H7 (cell line): ENCODE results near the gene S100A13. TPM values are rescaled to one million over a fixed set of nuclear protein-coding genes. Genes with fewer than 3 reads are reported as not detected.
"Not testable (repeated sequence)": the region's sequence is repeated elsewhere in the genome, so short reads cannot be mapped to it uniquely, and the experiment has no call there.

ENCODE experiments used
- DNase-seq: peaks from one replicate; pipeline ENCODE4 v3.0.0; 2012
- H3K27me3 ChIP-seq: 2 replicates; pipeline ENCODE4 v1.6.0; 2011; ENCODE audit warnings: mild to moderate bottlenecking, low read length; ENCODE audit not compliant: control insufficient read depth, insufficient read depth
- H3K36me3 ChIP-seq: replicated peaks from 2 replicates; pipeline ENCODE4 v1.5.1; 2011; ENCODE audit warnings: low read length; ENCODE audit not compliant: control insufficient read depth, insufficient read depth
- H3K4me3 ChIP-seq: 2 replicates; pipeline ENCODE4 v1.5.1; 2011; ENCODE audit warnings: low read depth, mild to moderate bottlenecking, control low read depth, low read length, moderate library complexity; ENCODE audit not compliant: insufficient read depth
- total RNA-seq: library from RNA; depleted of rRNA; stranded (reverse); fragments of >200 nt; shearing (Covaris generic); gene quantifications from 2 replicates; pipeline ENCODE4 v1.2.3, GENCODE V29; 2014

The S100A13 gene
- total RNA-seq, 1 experiment from 2014 or later = 93.2 TPM

GRCh38 chr1:153610811-153611301 lies 16.4 kb downstream of the S100A13 start:
- Histone ChIP-seq H3K36me3 (no peaks in the 10 kb centered on the region), H3K4me3 (peak overlapping the region; percentile 8; the same call in 1 of the 2 replicates)

GRCh38 chr1:153610334-153610733 lies 17.0 kb downstream of the S100A13 start:
- H3K27me3 ChIP-seq = no peaks in the 10 kb centered on the region; the same call in 1 of the 2 replicates
- H3K36me3 ChIP-seq = no peaks in the 10 kb centered on the region
- no peak for DNase-seq
- no peak overlapping the region; the same call in 1 of the 2 replicates for H3K4me3 ChIP-seq

More at GRCh38 chr1:153610811-153611301, 16.4 kb downstream of the S100A13 start:
- H3K27me3 ChIP-seq = no peaks in the 10 kb centered on the region; the same call in 1 of the 2 replicates
- peak; percentile 37 for DNase-seq

GRCh38 chr1:153609585-153609907 lies 17.8 kb downstream of the S100A13 start:
- H3K36me3 ChIP-seq = no peaks in the 10 kb centered on the region
- no peaks in the 10 kb centered on the region; the same call in 1 of the 2 replicates for H3K27me3 ChIP-seq
- H3K4me3 ChIP-seq = no peak overlapping the region; the same call in 1 of the 2 replicates
- no peak for DNase-seq

GRCh38 chr1:153608742-153609584 lies 18.3 kb downstream of the S100A13 start:
- Histone ChIP-seq H3K27me3 (no peaks in the 10 kb centered on the region; the same call in 1 of the 2 replicates), H3K36me3 (no peaks in the 10 kb centered on the region), H3K4me3 (peak overlapping the region; percentile 13; the same call in 1 of the 2 replicates)
- DNase-seq = peak; percentile 95

GRCh38 chr1:153608089-153608682 lies 19.1 kb downstream of the S100A13 start:
- DNase-seq = peak; percentile 34
- H3K4me3 ChIP-seq = no peak overlapping the region
- no peaks in the 10 kb centered on the region; the same call in 1 of the 2 replicates for H3K27me3 ChIP-seq
- no peaks in the 10 kb centered on the region for H3K36me3 ChIP-seq

GRCh38 chr1:153607381-153607780 lies 19.9 kb downstream of the S100A13 start:
- no peak for DNase-seq
- H3K27me3 ChIP-seq = no peaks in the 10 kb centered on the region; the same call in 1 of the 2 replicates
- no peak overlapping the region for H3K4me3 ChIP-seq
- no peaks in the 10 kb centered on the region for H3K36me3 ChIP-seq

GRCh38 chr1:153606194-153606593 lies 21.1 kb downstream of the S100A13 start:
- no peak for DNase-seq
- H3K4me3 ChIP-seq = no peak overlapping the region
- H3K27me3 ChIP-seq = no peaks in the 10 kb centered on the region
- no peaks in the 10 kb centered on the region for H3K36me3 ChIP-seq

GRCh38 chr1:153602749-153603148 lies 24.6 kb downstream of the S100A13 start:
- no peak for DNase-seq
- Histone ChIP-seq H3K27me3 (no peaks in the 10 kb centered on the region), H3K36me3 (no peaks in the 10 kb centered on the region), H3K4me3 (no peak overlapping the region)

- Histone ChIP-seq H3K36me3 (no peaks in the 10 kb centered on the region), H3K27me3 (no peaks in the 10 kb centered on the region), H3K4me3 (no peak overlapping the region)
- DNase-seq = no peak
Measured at GRCh38 chr1:153599847-153600246, 27.5 kb downstream of the S100A13 start.

GRCh38 chr1:153598309-153599172 lies 28.8 kb downstream of the S100A13 start:
- H3K27me3 ChIP-seq = no peaks in the 10 kb centered on the region
- no peaks in the 10 kb centered on the region for H3K36me3 ChIP-seq
- DNase-seq = peak; percentile 85
- H3K4me3 ChIP-seq = no peak overlapping the region

GRCh38 chr1:153597206-153597605 lies 30.1 kb downstream of the S100A13 start:
- no peaks in the 10 kb centered on the region for H3K27me3 ChIP-seq
- no peak for DNase-seq

GRCh38 chr1:153592748-153593147 lies 34.6 kb downstream of the S100A13 start:
- Histone ChIP-seq H3K4me3 (no peak overlapping the region), H3K27me3 (no peaks in the 10 kb centered on the region), H3K36me3 (no peaks in the 10 kb centered on the region)
- DNase-seq = no peak

More at GRCh38 chr1:153597206-153597605, 30.1 kb downstream of the S100A13 start:
- H3K4me3 ChIP-seq = no peak overlapping the region
- no peaks in the 10 kb centered on the region for H3K36me3 ChIP-seq

- no peaks in the 10 kb centered on the region for H3K36me3 ChIP-seq
- H3K4me3 ChIP-seq = no peak overlapping the region
- H3K27me3 ChIP-seq = no peaks in the 10 kb centered on the region
- DNase-seq = no peak
Measured at GRCh38 chr1:153588482-153588881, 38.8 kb downstream of the S100A13 start.

- H3K4me3 ChIP-seq, DNase-seq, H3K36me3 ChIP-seq, H3K27me3 ChIP-seq: not testable (repeated sequence)
Measured at GRCh38 chr1:153588033-153588432, 39.3 kb downstream of the S100A13 start.
